ENCODE measurements around the gene AFG1L. TPM values are rescaled to one million over a fixed set of nuclear protein-coding genes. Genes with fewer than 3 reads are reported as not detected.

Gene AFG1L
- total and polyA plus RNA-seq, 7 experiments from 2014 or later, result 3.5 to 9.2 (median 6.5) TPM

DNA sequence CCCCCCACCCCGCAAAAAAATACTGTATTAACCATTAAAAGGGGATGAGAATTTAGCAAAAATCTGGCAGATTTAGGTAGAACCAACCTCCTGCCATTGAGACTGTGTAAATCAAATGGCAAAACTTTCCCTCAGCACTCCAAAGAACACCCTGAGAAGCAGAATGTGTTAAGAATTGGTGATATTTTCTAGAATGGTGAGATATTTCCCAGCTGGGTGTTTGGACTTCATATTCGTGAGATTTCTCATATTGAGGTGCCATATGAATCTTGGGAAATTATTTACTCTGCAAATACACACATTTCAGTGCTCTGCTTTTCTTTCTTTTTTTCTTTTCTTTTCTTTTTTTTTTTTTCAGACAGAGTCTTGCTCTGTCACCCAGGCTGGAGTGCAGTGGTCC, 199.6 kb downstream of the AFG1L start:
- Mint-ChIP-seq H3K36me3 (peaks cover 0 to 1% (median 0%) of the 10 kb centered on the region in 5 donors), H3K4me1 (no peaks in the 10 kb centered on the region), H3K4me3 (no peak overlapping the region), H3K27me3 (peaks cover 0 to 11% (median 0%) of the 10 kb centered on the region in 5 donors), H3K9me3 (no peaks in the 10 kb centered on the region), H3K27ac (no peak overlapping the region)
- Histone ChIP-seq H3K9me3 (ENCODE audit: control insufficient read depth in 2 of 3, low read length in 3 of 3) (no peaks in the 10 kb centered on the region), H3K4me1 (ENCODE audit: control insufficient read depth in 2 of 2, insufficient read depth in 2 of 2, low read length in 2 of 2) (no peaks in the 10 kb centered on the region), H3K27me3 (ENCODE audit: control insufficient read depth in 2 of 2, insufficient read depth in 2 of 2, low read length in 2 of 2) (no peaks in the 10 kb centered on the region), H3K36me3 (ENCODE audit: control insufficient read depth in 2 of 3, insufficient read depth in 3 of 3, low read length in 3 of 3) (no peaks in the 10 kb centered on the region), H3K4me3 (ENCODE audit: low read length) (no peak overlapping the region), H3K27ac (ENCODE audit: low read depth, low read length) (no peak overlapping the region)
- ChIA-PET CTCF (no interaction called here), POLR2A (no interaction called here)
- intact Hi-C loops (cut with micrococcal nuclease), result loop anchor here in 1 of 2 donors (10.0 kb wide), 2 partner anchors 240 to 510 kb away; no protein-coding TSS in a partner anchor
- DNase-seq, result no peak
- ATAC-seq, result no peak

GRCh38 chr6:108497883-108498282, 203.0 kb downstream of the AFG1L start:
- Mint-ChIP-seq H3K36me3 (peaks cover 2 to 17% (median 4%) of the 10 kb centered on the region in 5 donors), H3K4me1 (no peaks in the 10 kb centered on the region), H3K9me3 (peaks cover 0 to 2% (median 0%) of the 10 kb centered on the region in 11 donors), H3K27ac (no peak overlapping the region), H3K27me3 (peaks cover 0 to 6% (median 0%) of the 10 kb centered on the region in 5 donors), H3K4me3 (no peak overlapping the region)
- ChIA-PET POLR2A (no interaction called here), CTCF (no interaction called here)
- Histone ChIP-seq H3K9me3 (ENCODE audit: control insufficient read depth in 2 of 3, low read length in 3 of 3) (no peaks in the 10 kb centered on the region), H3K4me1 (ENCODE audit: control insufficient read depth in 2 of 2, insufficient read depth in 2 of 2, low read length in 2 of 2) (no peaks in the 10 kb centered on the region), H3K4me3 (ENCODE audit: low read length) (no peak overlapping the region), H3K27me3 (ENCODE audit: control insufficient read depth in 2 of 2, insufficient read depth in 2 of 2, low read length in 2 of 2) (no peaks in the 10 kb centered on the region), H3K36me3 (ENCODE audit: control insufficient read depth in 2 of 3, insufficient read depth in 3 of 3, low read length in 3 of 3) (no peaks in the 10 kb centered on the region), H3K27ac (ENCODE audit: low read depth, low read length) (no peak overlapping the region)
- ATAC-seq (no peak), DNase-seq (peak in 1 of 9 donors; percentile 8)
- intact Hi-C loops (cut with micrococcal nuclease), result loop anchor here in 1 of 2 donors (10.0 kb wide), 2 partner anchors 243 to 513 kb away; no protein-coding TSS in a partner anchor

GRCh38 chr6:108501559-108501958, 206.7 kb downstream of the AFG1L start:
- intact Hi-C loops (cut with micrococcal nuclease), result no loop called here
- peaks cover 5 to 43% (median 24%) of the 10 kb centered on the region in 5 donors for H3K36me3 Mint-ChIP-seq
- no peaks in the 10 kb centered on the region for H3K4me1 ChIP-seq (ENCODE audit: control insufficient read depth in 2 of 2, insufficient read depth in 2 of 2, low read length in 2 of 2)
- no peaks in the 10 kb centered on the region for H3K36me3 ChIP-seq (ENCODE audit: control insufficient read depth in 2 of 3, insufficient read depth in 3 of 3, low read length in 3 of 3)
- no peaks in the 10 kb centered on the region for H3K27me3 Mint-ChIP-seq
- ATAC-seq (no peak), DNase-seq (no peak)
- no peaks in the 10 kb centered on the region for H3K4me1 Mint-ChIP-seq
- H3K9me3 Mint-ChIP-seq, result peaks cover 0 to 5% (median 0%) of the 10 kb centered on the region in 11 donors
- no peak overlapping the region for H3K4me3 ChIP-seq (ENCODE audit: low read length)
- CTCF ChIA-PET, result no interaction called here
- H3K27ac ChIP-seq (ENCODE audit: low read depth, low read length), result no peak overlapping the region
- H3K9me3 ChIP-seq (ENCODE audit: control insufficient read depth in 2 of 3, low read length in 3 of 3), result no peaks in the 10 kb centered on the region
- no peak overlapping the region for H3K27ac Mint-ChIP-seq
- H3K27me3 ChIP-seq (ENCODE audit: control insufficient read depth in 2 of 2, insufficient read depth in 2 of 2, low read length in 2 of 2), result no peaks in the 10 kb centered on the region
- POLR2A ChIA-PET, result no interaction called here
- H3K4me3 Mint-ChIP-seq, result no peak overlapping the region

GRCh38 chr6:108502832-108503231, 208.0 kb downstream of the AFG1L start:
- H3K27ac ChIP-seq (ENCODE audit: low read depth, low read length), result no peak overlapping the region
- intact Hi-C loops (cut with micrococcal nuclease), result no loop called here
- CTCF ChIA-PET, result no interaction called here
- H3K27me3 ChIP-seq (ENCODE audit: control insufficient read depth in 2 of 2, insufficient read depth in 2 of 2, low read length in 2 of 2), result no peaks in the 10 kb centered on the region
- H3K27me3 Mint-ChIP-seq, result no peaks in the 10 kb centered on the region
- no peaks in the 10 kb centered on the region for H3K36me3 ChIP-seq (ENCODE audit: control insufficient read depth in 2 of 3, insufficient read depth in 3 of 3, low read length in 3 of 3)
- no peak for ATAC-seq
- H3K9me3 ChIP-seq (ENCODE audit: control insufficient read depth in 2 of 3, low read length in 3 of 3), result no peaks in the 10 kb centered on the region
- no peak overlapping the region for H3K27ac Mint-ChIP-seq
- DNase-seq, result no peak
- no peaks in the 10 kb centered on the region for H3K4me1 Mint-ChIP-seq
- POLR2A ChIA-PET, result no interaction called here
- H3K4me3 Mint-ChIP-seq, result no peak overlapping the region
- H3K4me3 ChIP-seq (ENCODE audit: low read length), result no peak overlapping the region
- peaks cover 5 to 46% (median 28%) of the 10 kb centered on the region in 5 donors for H3K36me3 Mint-ChIP-seq
- peaks cover 0 to 5% (median 0%) of the 10 kb centered on the region in 11 donors for H3K9me3 Mint-ChIP-seq
- no peaks in the 10 kb centered on the region for H3K4me1 ChIP-seq (ENCODE audit: control insufficient read depth in 2 of 2, insufficient read depth in 2 of 2, low read length in 2 of 2)

DNA sequence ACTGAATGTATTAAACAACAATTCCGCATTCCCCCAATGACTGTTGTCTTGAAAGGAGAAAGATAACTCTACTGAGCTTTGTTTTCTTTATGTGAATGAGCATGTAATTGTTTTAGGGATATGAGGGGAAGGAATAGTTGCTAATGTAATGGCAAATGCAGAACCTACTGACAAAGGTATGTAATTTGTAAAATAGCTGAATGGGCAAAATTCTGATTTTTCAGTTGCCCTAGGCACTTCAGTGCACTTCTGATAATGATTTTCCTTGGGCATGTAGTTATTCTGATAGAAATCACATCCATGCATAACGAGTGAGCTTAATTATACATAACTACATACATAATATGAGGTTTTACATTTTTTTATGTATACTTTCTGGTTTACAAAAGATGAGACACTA, 212.5 kb downstream of the AFG1L start:
- CTCF ChIA-PET, result no interaction called here
- intact Hi-C loops (cut with micrococcal nuclease), result no loop called here
- Mint-ChIP-seq H3K36me3 (peaks cover 4 to 63% (median 39%) of the 10 kb centered on the region in 5 donors), H3K9me3 (peaks cover 0 to 5% (median under 1%) of the 10 kb centered on the region in 11 donors), H3K4me3 (no peak overlapping the region), H3K27me3 (no peaks in the 10 kb centered on the region), H3K27ac (no peak overlapping the region), H3K4me1 (no peaks in the 10 kb centered on the region)
- H3K9me3 ChIP-seq (ENCODE audit: control insufficient read depth in 2 of 3, low read length in 3 of 3), result no peaks in the 10 kb centered on the region
- no peaks in the 10 kb centered on the region for H3K4me1 ChIP-seq (ENCODE audit: control insufficient read depth in 2 of 2, insufficient read depth in 2 of 2, low read length in 2 of 2)
- H3K36me3 ChIP-seq (ENCODE audit: control insufficient read depth in 2 of 3, insufficient read depth in 3 of 3, low read length in 3 of 3), result no peaks in the 10 kb centered on the region
- H3K27me3 ChIP-seq (ENCODE audit: control insufficient read depth in 2 of 2, insufficient read depth in 2 of 2, low read length in 2 of 2), result no peaks in the 10 kb centered on the region
- POLR2A ChIA-PET, result no interaction called here
- DNase-seq, result no peak
- H3K4me3 ChIP-seq (ENCODE audit: low read length), result no peak overlapping the region
- H3K27ac ChIP-seq (ENCODE audit: low read depth, low read length), result no peak overlapping the region
- no peak for ATAC-seq

GRCh38 chr6:108510461-108511319, 215.8 kb downstream of the AFG1L start:
- Mint-ChIP-seq H3K27ac (no peak overlapping the region), H3K36me3 (peaks cover 0 to 53% (median 31%) of the 10 kb centered on the region in 5 donors), H3K4me3 (no peak overlapping the region), H3K4me1 (no peaks in the 10 kb centered on the region), H3K9me3 (peaks cover 0 to 8% (median 1%) of the 10 kb centered on the region in 11 donors), H3K27me3 (peaks cover 0 to 7% (median 0%) of the 10 kb centered on the region in 5 donors)
- no peak for DNase-seq
- intact Hi-C loops (cut with micrococcal nuclease), result no loop called here
- no peak for ATAC-seq
- H3K36me3 ChIP-seq (ENCODE audit: control insufficient read depth in 2 of 3, insufficient read depth in 3 of 3, low read length in 3 of 3), result no peaks in the 10 kb centered on the region
- POLR2A ChIA-PET, result no interaction called here
- no peaks in the 10 kb centered on the region for H3K27me3 ChIP-seq (ENCODE audit: control insufficient read depth in 2 of 2, insufficient read depth in 2 of 2, low read length in 2 of 2)
- CTCF ChIA-PET, result interaction anchor here (0.8 to 1.0 kb wide), 2 partner anchors 14 to 264 kb away, joined by 4 to 5 read pairs; no protein-coding TSS in a partner anchor
- no peak overlapping the region for H3K4me3 ChIP-seq (ENCODE audit: low read length)
- no peaks in the 10 kb centered on the region for H3K9me3 ChIP-seq (ENCODE audit: control insufficient read depth in 2 of 3, low read length in 3 of 3)
- H3K27ac ChIP-seq (ENCODE audit: low read depth, low read length), result no peak overlapping the region
- H3K4me1 ChIP-seq (ENCODE audit: control insufficient read depth in 2 of 2, insufficient read depth in 2 of 2, low read length in 2 of 2), result no peaks in the 10 kb centered on the region

All from naive thymus-derived CD4-positive, alpha-beta T cell (primary cell).